NCI-H524 treated with DMSO at 0.1 percent for 48 hours (cell line): ENCODE measurements around the gene PHF21B.
"Not testable (repeated sequence)": the region's sequence is repeated elsewhere in the genome, so short reads cannot be mapped to it uniquely, and the experiment has no call there.

Source experiments
- DNase-seq: peaks from one replicate; lab custom pipeline; 2025; lab: John Stamatoyannopoulos, UW

Gene PHF21B

DNA sequence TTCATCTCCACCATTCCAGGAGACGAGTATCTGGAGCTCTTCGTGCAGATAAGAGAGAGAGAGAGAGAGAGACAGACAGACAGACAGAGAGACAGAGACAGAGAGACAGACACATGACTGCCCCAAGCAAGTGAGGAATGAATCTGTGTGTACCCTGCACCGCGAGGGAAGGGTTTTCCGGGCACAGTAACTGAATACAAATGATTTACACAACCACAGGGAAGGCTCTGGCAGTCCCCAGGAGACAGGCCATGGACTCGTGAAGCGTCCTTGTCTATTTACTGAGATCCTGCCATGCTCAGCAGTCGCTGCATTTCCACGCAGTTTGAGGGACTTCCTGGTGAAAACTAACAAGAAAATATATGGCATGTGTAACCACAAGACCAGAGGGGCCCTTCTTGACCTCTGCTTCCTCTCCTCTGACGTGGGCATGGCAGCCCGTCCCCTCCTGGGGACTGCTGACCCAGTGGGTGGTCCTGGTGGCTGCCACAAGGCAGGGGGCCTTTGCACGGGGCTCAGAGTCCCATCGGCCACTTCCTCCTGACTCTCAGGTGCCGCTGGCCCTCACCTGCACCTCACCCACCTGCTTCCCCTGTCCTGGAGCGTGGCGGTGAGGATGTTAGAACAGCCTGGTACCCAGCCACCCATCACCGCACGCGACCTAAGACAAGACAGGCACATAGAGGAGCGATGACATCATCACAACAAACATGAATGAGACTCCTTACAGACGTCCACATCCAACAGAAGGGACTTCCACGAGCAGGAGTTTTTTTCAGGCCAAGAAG is 75.9 kb downstream of the PHF21B start:
- DNase-seq, result no peak

DNA sequence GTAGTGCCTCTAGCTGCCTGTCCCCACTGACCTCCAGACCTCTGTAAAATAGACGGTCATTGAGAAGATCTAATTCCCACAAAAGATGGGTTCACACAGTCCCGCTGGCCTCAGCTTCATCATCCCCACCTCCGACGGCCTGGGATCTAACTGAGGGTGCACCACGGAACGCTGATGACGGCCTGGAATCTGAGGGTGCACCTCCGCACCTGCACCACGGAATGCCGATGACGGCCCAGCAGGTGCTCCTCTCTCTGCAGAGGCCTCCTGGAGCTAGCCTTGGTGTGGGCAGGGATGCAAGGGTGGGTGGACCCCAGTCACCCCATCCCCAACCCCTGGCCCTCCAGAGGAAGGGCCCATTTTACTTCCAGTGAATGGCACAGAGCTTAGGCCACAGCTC is 77.3 kb downstream of the PHF21B start:
- no peak for DNase-seq

DNA sequence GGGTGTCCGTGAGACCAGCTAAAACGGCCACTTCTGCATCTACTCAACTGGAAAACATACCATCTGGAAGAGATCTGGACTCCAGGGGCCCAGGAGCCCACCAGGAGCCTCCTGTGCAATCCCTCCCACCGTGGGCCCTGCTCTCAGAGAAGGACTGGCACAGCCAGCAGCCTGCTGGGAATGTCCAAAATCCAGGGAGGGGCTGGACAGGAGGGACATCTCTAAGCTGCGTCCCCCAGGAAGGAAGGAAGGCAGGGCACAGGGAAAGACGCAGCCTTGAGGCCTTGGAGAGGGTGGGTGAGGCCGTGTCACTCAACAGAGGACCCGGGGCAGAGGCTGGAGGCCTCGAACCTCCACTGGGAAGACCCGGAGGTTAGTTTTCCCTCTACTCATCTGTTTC is 78.0 kb downstream of the PHF21B start:
- no peak for DNase-seq

DNA sequence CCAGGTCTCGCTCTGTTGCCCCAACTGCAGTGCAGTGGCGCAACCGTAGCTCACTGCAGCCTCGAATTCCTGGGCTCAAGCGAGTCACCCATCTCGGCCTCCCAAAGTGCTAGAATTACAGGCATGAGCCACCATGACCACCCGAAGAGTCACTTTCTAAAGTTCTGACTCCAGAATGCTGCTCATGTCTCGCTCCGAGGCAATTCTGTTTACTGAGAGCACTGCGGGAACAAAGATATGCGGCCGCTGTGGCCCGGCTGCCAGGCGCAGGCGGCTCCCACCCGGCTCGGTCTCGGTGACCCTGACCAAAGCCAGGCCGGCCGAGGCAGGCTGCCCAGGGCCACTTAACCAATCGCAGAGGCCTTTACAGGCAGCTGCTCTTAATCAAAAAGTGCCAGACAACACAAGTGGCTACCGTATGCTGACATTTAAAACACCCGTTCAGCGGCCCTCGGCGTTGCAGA is 78.7 kb downstream of the PHF21B start:
- no peak for DNase-seq

DNA sequence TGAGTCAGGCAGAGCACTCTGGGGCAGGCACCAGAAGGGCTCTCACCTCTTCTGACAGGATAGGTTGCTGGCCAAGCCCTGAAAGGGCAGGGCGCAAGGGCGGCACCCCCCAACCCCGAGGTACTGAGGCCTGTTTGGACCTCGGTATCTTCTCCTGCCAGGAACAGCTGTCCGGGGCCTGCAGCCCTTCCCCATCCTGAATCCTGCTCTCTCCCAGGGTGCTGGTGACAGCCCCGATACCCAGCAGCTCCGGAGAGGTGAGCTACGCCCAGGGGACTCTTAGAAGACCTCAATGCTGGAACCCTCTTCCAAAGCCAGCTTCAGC is 79.1 kb downstream of the PHF21B start:
- DNase-seq, result no peak

DNA sequence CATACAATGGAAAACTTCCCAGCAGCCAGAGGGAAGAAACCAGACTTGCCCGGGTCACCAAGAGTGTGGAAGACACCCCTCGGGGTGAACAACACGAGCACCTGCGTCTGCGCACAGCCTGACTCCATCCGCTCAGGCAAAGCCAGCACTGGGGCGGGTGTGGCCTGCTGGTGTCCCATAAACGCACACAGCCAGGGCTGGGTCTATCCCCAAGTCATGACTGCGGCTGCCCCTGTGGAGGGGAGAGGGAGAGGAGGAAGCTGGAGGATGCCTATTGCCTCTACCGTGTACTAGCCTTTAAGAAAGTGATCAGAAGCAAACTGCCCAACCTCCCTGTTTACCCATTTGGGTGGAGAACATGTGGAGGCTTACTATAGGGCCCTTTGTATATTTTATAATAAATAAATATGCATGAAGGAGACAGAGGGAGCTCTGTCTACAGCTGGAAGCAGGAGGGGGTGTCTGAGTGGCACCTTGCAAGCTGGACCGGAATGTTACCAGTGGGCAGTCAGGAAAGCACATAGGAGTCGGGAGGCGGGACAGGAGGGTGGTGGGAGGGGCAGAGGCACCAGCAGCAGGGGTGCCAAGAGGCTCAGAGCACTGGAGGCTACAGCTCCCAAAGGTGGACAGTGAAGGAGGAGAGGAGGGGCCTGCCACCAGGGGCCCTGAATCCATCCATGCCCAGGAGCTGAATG is 79.6 kb downstream of the PHF21B start:
- no peak for DNase-seq

DNA sequence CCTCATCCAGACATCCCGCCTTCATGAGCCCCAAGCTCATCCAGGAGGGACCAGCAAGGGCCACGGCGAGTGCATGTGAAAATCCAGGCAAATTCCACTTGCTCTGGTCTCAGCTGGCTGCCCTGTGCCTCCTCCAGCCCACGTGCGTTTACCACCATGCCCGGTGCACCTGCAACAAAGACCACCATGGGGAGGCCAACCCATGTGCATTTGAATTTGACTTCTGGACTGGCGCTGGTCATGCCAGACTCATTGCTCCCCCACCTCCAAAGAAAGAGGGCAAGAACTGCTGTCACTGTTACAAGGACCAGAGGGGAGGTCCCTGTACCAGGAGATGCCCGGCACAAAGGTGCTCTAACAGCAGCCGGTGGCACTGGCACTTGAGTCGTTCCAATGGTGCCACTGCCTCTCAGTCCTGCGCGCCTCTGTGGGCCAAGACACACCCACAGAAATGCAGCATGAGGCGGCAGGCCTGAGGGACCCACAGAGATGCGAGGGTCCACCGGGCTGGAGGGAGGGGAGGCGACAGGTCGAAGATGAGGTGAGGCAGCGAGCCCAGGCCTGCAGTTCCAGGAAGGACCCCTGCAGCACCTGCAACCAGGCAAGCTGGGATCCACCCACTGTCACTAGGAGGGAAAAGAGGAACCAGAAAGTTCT is 80.3 kb downstream of the PHF21B start:
- no peak for DNase-seq

DNA sequence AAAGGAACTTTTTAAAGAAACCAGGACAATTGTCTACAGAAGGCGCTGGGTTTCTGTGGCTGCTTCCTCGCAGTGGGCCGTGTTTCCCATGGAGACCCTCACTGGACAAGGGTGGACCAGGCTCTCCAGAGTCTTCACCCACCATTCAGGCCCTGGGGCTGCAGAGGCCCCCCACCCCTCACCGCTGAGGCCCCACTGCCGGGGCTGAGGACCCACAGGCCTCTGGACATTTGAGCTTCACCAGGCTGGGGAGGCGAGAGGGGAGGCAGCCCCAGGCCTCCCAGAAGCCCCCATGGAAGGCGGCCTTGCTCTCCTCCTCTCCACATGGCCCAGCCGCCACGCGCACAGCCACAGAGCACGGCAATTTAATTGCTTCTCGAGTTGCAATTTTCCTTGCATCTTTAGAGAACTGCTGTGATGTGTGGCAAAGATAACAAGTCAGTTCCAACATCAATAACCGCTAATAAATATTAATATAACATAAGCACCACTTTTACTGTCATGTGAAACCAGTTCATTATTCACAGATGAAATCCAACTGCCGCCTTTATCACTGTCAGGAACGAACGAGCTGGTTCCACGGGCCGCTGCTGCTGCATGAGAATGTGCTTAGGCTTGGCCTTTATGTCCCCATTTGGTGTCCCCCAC is 81.0 kb downstream of the PHF21B start:
- DNase-seq, result no peak

DNA sequence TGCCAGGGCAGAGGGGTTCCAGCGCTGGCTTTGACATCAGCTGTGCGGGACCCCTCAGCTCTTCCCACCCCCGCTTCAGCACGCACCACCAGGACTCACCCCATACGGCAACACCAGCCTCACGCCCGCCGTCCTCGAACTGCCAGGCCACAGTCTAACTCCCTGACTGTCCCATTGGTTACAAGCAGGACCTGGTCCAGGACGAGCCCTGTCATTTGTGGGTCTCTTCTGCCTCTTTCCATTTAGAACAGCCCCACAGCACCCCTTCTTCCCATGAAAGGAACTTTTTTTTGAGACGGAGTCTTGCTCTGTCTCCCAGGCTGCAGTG is 81.7 kb downstream of the PHF21B start:
- no peak for DNase-seq

DNA sequence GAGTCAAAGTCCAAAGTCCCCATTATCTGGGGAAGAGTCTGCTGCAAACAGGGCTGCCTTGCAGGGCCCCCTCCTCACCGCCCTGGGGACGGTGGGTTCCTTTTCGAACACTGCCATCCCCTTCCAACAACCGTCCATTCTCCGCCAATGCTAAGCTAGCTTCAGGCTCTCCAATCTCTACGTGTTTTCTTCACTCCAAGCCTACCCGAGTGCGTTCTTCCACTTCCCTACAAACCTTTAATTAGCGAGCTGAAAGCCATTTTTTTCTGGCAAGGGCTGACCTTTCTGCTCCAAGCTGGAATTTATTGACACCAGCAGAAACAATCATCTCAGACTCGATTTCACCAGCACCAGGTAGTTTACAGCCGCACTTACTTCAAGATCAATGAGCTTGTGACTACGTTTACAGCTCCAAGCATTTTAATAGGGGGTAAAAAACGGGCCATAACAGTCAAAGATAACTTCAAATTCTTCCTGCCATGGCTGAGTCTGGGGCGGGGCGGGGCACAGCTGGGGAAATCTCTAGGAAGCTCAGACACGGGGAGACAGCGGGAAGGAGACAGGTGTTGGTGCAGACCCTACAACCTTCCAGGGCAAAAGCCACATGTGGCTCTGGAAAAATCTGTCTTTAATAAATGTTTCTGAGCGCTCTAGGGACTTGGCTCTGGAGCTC is 82.2 kb downstream of the PHF21B start:
- DNase-seq, result no peak

DNA sequence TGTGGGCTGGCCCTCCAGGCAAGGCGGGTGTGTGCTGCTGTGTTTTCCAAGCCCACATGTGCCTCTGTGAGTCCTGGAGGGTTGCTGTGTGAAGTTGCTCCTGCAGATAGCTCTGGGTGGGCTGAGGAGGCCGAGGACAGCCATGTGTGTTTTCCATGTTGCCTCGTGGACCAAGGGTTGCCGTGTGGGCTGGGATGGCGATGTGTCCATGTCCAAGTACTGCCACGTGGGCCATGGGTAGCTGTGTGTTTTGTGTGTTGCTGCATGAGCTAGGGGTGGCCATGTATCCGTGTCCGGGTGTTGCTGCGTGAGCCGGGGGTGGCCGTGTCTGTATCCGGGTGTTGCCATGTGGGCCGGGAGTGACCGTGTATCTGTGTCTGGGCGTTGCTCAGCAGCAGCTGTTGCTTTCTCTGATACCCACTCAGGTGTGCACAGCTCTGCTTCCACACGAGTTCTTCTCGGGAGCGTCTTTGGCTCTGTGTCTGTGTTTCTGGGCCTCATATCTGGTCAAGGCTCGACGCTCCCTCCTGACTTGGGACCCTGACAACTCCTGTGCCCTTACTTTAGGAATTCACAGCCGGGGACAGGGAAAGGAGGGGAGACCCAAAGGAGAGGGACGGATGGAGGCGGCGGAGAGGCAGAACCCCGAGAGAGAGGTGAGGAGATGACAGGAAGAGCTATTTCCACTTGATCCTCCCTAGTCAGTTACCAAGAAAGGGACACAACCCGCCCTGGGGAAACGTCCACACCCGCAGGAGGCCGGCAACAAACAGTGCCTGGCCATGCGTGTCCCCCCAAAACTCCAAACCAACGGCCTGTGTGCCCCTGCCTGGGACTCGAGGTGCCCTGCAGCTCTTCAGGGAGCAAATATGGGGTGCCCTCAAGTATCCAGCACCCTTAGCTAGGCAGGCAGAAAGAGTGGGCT is 83.1 kb downstream of the PHF21B start:
- DNase-seq, result no peak

DNA sequence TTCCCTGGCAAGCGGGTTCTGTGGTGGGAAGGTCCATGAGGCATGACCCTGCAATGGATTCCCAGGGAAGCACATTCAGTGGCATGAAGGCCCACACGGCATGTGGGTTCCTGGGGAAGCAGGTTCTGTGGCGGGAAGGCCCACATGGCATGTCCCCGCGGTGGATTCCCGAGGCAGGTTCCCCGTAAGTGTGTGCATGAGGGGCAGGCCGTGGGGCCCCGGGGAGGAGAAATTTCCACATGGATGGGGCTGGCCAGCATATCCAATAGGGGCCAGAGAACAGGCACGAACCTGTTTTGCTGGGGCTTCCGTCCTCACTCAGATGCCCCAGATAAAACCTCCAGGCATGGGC is 83.7 kb downstream of the PHF21B start:
- DNase-seq, result no peak

DNA sequence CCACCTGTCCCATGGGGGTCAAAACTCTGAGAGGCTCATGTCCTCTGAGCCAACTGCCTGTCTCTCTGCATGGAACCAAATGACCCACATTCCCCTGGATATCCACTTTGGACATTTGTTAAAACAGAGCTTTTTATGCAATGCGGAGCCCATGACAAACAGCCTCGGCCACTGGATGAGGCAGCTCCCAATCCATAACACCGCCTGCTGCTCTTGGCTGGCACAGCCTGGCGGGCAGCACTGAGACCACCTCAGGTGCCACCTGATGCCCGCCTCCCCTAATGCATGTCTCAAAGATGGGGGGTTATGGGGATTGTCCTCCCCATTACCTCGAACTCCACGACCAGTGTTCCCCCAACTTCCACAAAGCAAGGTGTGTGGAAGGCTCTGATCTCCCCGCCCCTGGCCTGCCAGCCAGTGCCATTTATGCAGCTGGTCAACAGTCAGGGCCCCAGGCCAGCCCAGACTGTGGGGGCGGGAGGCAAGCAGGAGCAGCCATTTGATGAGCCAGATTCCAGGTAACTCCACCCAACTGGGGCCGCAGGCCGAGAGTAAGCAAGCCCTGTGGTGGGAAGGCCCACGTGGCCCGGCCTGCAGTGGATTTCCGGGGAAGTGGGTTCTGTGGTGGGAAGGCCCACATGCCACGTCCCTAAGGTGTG is 84.2 kb downstream of the PHF21B start:
- DNase-seq, result no peak

DNA sequence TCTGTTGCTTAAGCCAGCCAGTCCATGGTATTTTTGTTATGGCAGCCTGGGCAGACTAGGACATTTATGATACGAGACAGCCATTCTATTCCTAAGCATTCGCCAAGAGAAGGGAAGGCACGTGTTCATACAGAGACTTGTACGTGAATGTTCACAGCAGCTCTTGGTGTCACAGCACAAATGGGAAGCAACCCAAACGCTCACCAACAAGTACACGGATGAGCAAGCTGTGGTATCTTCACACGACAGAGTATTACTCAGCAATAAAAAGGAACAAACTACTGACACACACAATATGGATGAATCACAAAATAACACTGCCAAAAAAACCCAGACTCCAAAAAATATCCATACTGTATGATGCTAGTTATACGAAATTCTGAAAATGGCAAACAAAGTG is 85.1 kb downstream of the PHF21B start:
- no peak for DNase-seq

DNA sequence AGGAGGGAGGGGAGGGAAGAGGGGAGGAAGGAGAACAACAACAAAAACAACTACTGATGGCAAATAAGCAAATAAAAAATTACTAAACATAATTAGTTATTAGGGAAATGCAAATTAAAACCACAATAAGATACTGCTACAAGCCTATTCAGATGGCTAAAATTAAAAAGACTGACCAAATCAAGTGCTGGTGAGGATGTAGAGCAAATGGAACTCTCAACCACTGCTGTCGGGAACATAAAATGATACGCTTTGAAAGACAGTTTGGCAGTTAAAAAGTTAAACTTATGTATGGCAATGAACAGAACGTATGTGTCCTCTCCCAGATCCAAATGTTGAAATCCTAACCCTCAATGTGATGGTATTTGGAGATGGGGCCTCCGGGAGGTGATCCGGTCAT is 85.7 kb downstream of the PHF21B start:
- no peak for DNase-seq

DNA sequence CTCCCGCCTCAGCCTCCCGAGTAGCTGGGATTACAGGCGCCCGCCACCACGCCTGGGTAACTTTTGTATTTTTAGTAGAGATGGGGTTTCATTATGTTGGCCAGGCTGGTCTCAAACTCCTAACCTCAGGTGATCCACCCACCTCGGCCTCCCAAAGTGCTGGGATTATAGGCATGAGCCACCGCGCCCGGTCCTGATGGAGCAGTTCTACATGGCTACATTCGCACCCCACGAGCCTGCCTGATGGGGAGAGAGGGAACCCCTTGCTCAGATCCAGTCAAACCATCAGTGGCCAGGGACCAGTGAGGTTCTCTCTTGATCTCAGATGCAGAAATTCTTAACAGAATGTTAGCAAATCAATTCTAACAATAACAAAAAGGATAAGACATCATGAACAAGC is 88.0 kb downstream of the PHF21B start:
- not testable (repeated sequence) for DNase-seq

DNA sequence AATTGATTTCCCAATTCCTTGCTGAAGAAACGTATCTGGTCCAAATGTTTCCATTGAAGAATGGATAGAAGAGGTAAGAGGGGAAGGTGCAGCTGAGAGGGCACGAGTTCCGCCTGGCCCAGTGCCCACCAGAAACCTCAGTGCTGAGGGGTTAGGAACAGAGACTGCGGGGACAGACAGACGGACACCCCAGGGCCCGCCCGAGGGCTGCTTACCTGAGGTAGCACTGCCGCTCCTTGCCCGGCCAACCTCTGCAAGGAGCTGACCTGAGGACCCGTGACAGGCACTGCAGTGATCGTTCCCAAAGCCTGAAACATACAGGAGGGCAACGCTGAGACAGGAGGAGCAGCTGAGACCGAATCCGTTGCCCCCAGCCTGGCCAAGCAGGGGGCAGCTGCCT is 89.6 kb downstream of the PHF21B start:
- no peak for DNase-seq

DNA sequence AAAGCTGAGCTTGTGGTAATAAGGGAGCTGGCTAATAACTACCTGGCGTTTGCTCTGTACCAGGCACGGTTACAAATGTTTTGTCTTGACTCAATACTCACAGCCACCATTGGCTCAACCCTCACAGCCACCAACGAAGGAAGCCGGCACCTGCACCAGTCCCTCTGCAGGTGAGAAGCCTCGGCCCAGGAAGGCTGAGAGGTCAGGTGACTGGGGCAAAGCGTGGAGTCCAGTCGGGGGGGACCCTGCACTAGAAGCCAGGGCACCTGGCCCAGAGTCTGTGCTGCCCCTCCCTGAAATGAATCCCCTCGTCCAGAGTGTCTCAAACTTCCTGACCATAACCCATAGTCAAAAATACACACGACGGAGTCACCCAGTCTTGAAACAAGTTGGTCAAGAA is 90.1 kb downstream of the PHF21B start:
- no peak for DNase-seq

DNA sequence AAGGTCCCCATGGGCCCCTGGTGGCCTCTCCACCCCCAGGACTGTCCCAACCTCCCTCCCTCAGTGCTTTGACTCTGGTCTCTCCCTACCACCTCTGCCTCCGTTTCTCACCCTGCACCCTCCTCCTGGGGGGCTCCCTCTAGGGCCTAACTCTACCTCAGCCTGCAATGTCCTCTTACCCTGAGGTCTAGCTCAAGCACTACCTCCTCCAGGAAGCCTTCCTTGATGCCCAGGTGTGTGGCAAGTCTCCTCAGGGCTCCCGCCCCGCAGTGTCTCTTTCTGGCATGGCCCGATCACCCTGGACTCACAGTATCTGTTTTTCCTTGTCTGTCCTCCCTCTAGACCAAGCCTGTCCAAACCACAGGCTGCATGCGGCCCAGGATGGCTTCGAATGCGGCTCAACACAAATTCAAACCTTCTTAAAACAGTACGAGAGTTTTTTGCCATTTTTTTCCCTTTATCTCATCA is 90.8 kb downstream of the PHF21B start:
- DNase-seq, result no peak

DNA sequence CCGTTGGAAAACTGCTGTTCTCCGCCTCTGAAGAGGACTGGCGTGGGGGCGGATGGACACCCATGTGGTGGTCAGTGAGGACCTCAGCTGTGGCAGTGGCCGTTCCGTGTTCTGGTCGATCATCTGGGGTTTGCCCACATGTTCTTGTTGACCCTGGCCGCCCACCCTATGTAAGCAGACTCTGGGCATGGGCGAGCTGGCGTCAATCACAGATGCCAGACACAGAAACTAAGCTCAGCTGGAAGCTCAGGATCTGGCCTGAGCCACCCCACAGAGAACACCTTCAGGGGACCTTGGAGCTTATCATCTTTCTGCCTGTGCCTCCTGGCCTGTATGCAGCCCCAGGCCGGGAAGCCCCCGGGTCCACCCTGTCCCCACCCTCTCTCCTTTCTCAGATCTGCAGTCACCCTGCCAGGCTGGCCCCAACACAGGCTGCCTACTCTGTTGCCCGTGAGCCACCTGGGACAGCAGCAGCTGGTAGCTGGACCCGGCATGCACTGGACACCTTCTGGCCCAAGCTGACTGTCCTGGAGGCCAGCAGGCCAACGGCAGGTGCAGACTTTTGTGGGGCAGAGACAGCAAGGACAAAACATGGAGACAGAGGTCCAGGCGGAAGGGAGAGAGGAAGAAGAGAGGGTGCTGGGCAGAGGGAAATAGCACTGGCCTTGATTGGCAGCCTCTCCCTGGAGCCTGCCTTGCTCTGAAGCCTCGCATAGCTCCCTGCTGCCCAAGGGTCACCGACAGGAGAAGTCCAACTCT is 91.5 kb downstream of the PHF21B start:
- no peak for DNase-seq
